Neuronal stem cell (in vitro differentiated cells): ENCODE data around the gene TTPAL.
"Not testable (repeated sequence)": the region's sequence is repeated elsewhere in the genome, so short reads cannot be mapped to it uniquely, and the experiment has no call there.

Experiments
- DNase-seq: peaks from one replicate; pipeline ENCODE4 v3.0.0-alpha.2; 2013; ENCODE audit warnings: low spot score
- H2AFZ ChIP-seq: one replicate; pipeline ENCODE4 v1.6.1; 2013; ENCODE audit warnings: mild to moderate bottlenecking, low read length, inconsistent platforms
- H2AK5ac ChIP-seq: 2 replicates; pipeline ENCODE4 v1.6.1; 2013; ENCODE audit warnings: low read depth, mild to moderate bottlenecking, inconsistent platforms, low read length, moderate library complexity, mixed read lengths
- H2BK120ac ChIP-seq: 2 replicates; pipeline ENCODE4 v1.6.1; 2013; ENCODE audit warnings: low read depth, mild to moderate bottlenecking, inconsistent platforms, low read length, moderate library complexity, mixed read lengths
- H2BK12ac ChIP-seq: one replicate; pipeline ENCODE4 v1.6.1; 2013; ENCODE audit warnings: low read length, inconsistent platforms
- H2BK15ac ChIP-seq: 2 replicates; pipeline ENCODE4 v1.6.1; 2013; ENCODE audit warnings: mild to moderate bottlenecking, low read length, inconsistent platforms, mixed read lengths
- H2BK5ac ChIP-seq: one replicate; pipeline ENCODE4 v1.6.1; 2013; ENCODE audit warnings: inconsistent platforms, mild to moderate bottlenecking, low read length, moderate library complexity
- H3K14ac ChIP-seq: one replicate; pipeline ENCODE4 v1.6.1; 2013; ENCODE audit warnings: low read length, inconsistent platforms
- H3K18ac ChIP-seq: 2 replicates; pipeline ENCODE4 v1.6.1; 2013; ENCODE audit warnings: low read length, inconsistent platforms
- H3K23ac ChIP-seq: 2 replicates; pipeline ENCODE4 v1.6.1; 2013; ENCODE audit warnings: low read depth, mild to moderate bottlenecking, mixed read lengths, low read length, inconsistent platforms; ENCODE audit not compliant: poor library complexity
- H3K27ac ChIP-seq: replicated peaks from 3 replicates; pipeline ENCODE4 v1.5.1; 2013; ENCODE audit warnings: low read length, inconsistent platforms
- H3K27me3 ChIP-seq, 3 experiments: 2 replicates each; pipeline ENCODE4 v1.6.1; 2013; ENCODE audit warnings: low read length in 3 of 3, mild to moderate bottlenecking in 2 of 3, inconsistent platforms in 1 of 3, low read depth in 1 of 3, mixed read lengths in 1 of 3, moderate library complexity in 1 of 3; ENCODE audit not compliant: control insufficient read depth in 3 of 3, insufficient read depth in 3 of 3
- H3K36me3 ChIP-seq, 2 donors: replicated peaks in 1 of 2; 2 replicates each; pipeline ENCODE4 v1.6.1; 2013; ENCODE audit warnings: low read length in 2 of 2; ENCODE audit not compliant: control insufficient read depth in 2 of 2, insufficient read depth in 2 of 2
- H3K4ac ChIP-seq: 2 replicates; pipeline ENCODE4 v1.6.1; 2013; ENCODE audit warnings: inconsistent platforms, mild to moderate bottlenecking, low read length, moderate library complexity
- H3K4me1 ChIP-seq, 2 donors: 1 replicate in 1 of 2; 2 replicates in 1 of 2; pipeline ENCODE4 v1.6.1; 2013; ENCODE audit warnings: low read length in 2 of 2, low read depth in 1 of 2; ENCODE audit not compliant: control insufficient read depth in 2 of 2, insufficient read depth in 1 of 2
- H3K4me2 ChIP-seq: one replicate; pipeline ENCODE4 v1.6.1; 2013; ENCODE audit warnings: mild to moderate bottlenecking, low read length, inconsistent platforms; ENCODE audit not compliant: insufficient read depth, poor library complexity, severe bottlenecking
- H3K4me3 ChIP-seq, 2 donors: 2 replicates each; pipeline ENCODE4 v1.5.1; 2013; ENCODE audit warnings: low read length in 2 of 2, mild to moderate bottlenecking in 2 of 2, inconsistent platforms in 1 of 2, moderate library complexity in 1 of 2
- H3K79me1 ChIP-seq: one replicate; pipeline ENCODE4 v1.6.1; 2013; ENCODE audit warnings: low read depth, mild to moderate bottlenecking, inconsistent platforms, low read length, moderate library complexity
- H3K9ac ChIP-seq: one replicate; pipeline ENCODE4 v1.6.1; 2013; ENCODE audit warnings: mild to moderate bottlenecking, low read depth, low read length, inconsistent platforms; ENCODE audit not compliant: poor library complexity
- H3K9me3 ChIP-seq, 2 donors: replicated peaks in 1 of 2; 2 replicates each; pipeline versions ENCODE3 to v1.6.1; 2013; ENCODE audit warnings: low read length in 2 of 2, mild to moderate bottlenecking in 2 of 2, inconsistent platforms in 1 of 2, low read depth in 1 of 2, mixed read lengths in 1 of 2, moderate library complexity in 1 of 2; ENCODE audit not compliant: control insufficient read depth in 2 of 2, insufficient read depth in 1 of 2
- H4K8ac ChIP-seq: one replicate; pipeline ENCODE4 v1.6.1; 2013; ENCODE audit warnings: low read depth, mild to moderate bottlenecking, inconsistent platforms, low read length, moderate library complexity
- H4K91ac ChIP-seq: one replicate; pipeline ENCODE4 v1.6.1; 2013; ENCODE audit warnings: low read length, low read depth, mild to moderate bottlenecking, inconsistent platforms; ENCODE audit not compliant: poor library complexity
- WGBS, 2 donors: extraction: QIAGEN DNeasy Blood & Tissue Kit; methylation state at CpG; one replicate each; pipeline ENCODE4 v1.1.7; 2013; ENCODE audit warnings: missing lambda C conversion rate in 2 of 2, mixed read lengths in 1 of 2; ENCODE audit not compliant: insufficient read length in 2 of 2, insufficient replicate concordance in 1 of 2; ENCODE audit errors: extremely low coverage in 2 of 2; 5-methylcytosine and 5-hydroxymethylcytosine counted together

The TTPAL gene

DNA sequence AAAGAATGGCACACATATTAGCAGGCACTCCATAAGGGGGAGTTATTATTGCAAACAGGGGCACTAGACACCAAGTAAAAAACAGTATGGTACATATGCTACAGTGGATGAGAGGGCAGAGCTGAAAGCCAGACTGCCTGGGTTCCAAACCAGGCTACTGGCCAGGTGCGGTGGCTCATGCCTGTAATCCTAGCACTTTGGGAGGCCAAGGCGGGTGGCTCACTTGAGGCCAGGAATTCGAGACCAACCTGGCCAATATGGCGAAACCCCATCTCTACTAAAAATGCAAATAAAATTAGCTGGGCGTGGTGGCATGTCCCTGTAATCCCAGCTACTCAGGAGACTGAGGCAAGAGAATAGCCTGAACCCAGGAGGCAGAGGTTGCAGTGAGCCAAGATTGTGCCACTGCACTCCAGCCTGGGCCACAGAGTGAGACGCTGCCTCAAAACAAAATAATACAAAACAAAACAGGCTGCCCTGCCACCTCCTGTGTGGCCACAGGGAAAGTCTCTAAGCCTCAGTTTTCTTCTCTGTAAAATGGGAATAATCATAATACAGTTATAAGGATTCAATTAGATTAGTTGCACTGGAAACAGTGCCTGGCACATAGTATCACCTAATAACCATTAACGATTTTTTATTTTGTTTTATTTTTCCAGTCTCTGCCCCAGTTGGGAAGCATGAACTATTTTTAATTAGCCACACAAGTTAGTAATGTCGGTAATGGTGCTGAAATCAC, 7.5 kb upstream of the TTPAL start:
- Histone ChIP-seq H3K27ac (no peak overlapping the region), H3K18ac (no peak overlapping the region), H4K91ac (no peak overlapping the region), H3K14ac (no peak overlapping the region), H2BK12ac (no peak overlapping the region), H2BK120ac (no peak overlapping the region), H3K27me3 (peaks cover 0 to 11% (median 2%) of the 10 kb centered on the region in 3 experiments), H3K4me3 (no peak overlapping the region), H2BK15ac (no peak overlapping the region), H2AFZ (no peak overlapping the region), H4K8ac (no peak overlapping the region), H3K79me1 (no peaks in the 10 kb centered on the region), H3K4me1 (peaks cover 0 to 2% of the 10 kb centered on the region in 2 donors), H2BK5ac (no peak overlapping the region), H3K23ac (no peak overlapping the region), H3K4ac (no peak overlapping the region), H3K9me3 (no peaks in the 10 kb centered on the region), H3K36me3 (no peaks in the 10 kb centered on the region), H2AK5ac (no peak overlapping the region), H3K9ac (no peak overlapping the region), H3K4me2 (no peak overlapping the region)
- no CpG with 5 or more reads among the region's 8 CpGs for WGBS, 2 donors
- DNase-seq = no peak

DNA sequence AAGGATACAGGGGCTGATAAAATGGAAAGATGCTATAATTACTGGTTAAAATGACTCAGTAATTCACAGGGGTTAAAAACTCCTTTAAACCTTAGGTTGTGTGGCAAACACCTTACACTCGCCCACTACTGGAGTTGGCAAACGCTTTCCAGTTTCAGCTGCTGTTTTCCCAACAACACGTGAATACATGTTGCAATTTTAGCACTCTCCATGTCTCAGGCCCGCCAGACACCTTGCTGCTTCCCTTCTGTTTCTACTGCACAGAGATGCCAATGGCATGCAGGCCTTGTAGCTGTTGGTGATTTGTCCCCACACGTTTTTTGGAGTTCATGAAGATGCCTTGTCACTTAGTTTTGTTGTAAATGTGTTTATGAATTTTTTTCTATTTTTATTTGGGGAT, 5.3 kb upstream of the TTPAL start:
- Histone ChIP-seq H3K23ac (no peak overlapping the region), H3K9me3 (no peaks in the 10 kb centered on the region), H2AK5ac (no peak overlapping the region), H4K8ac (no peak overlapping the region), H3K79me1 (no peaks in the 10 kb centered on the region), H2BK15ac (no peak overlapping the region), H2BK5ac (no peak overlapping the region), H3K14ac (no peak overlapping the region), H3K18ac (no peak overlapping the region), H3K4me2 (no peak overlapping the region), H3K4me1 (peaks cover 2% of the 10 kb centered on the region in 2 donors), H4K91ac (no peak overlapping the region), H2BK120ac (no peak overlapping the region), H3K4ac (no peak overlapping the region), H3K9ac (no peak overlapping the region), H3K36me3 (no peaks in the 10 kb centered on the region), H2BK12ac (no peak overlapping the region), H2AFZ (no peak overlapping the region), H3K27ac (no peak overlapping the region), H3K4me3 (no peak overlapping the region), H3K27me3 (peaks cover 0 to 7% (median 2%) of the 10 kb centered on the region in 3 experiments)
- DNase-seq = no peak
- WGBS, 2 donors = no CpG with 5 or more reads among the region's 5 CpGs

DNA sequence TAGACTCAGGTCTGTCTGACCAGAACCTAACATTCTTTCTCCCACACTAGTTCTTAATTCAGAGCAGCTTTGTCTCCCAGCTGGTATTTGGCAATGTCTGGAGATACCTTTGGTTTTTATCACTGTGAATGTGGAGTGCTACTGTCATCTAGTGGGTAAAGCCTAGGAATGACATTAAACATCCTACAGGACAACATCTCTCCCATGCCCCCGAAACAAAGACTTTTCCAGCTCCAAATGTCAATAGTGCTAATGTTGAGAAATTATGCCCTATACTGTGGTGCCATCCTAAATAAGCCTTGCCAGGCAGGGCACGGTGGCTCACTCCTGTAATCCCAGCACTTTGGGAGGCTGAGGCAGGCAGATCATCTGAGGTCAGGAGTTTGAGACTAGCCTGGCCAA, 4.2 kb upstream of the TTPAL start:
- Histone ChIP-seq H3K23ac (no peak overlapping the region), H3K18ac (no peak overlapping the region), H2AFZ (no peak overlapping the region), H3K9me3 (no peaks in the 10 kb centered on the region), H2BK5ac (no peak overlapping the region), H3K27me3 (peaks cover 0 to 4% (median 2%) of the 10 kb centered on the region in 3 experiments), H3K14ac (no peak overlapping the region), H3K4ac (no peak overlapping the region), H3K36me3 (no peaks in the 10 kb centered on the region), H4K8ac (no peak overlapping the region), H3K9ac (no peak overlapping the region), H4K91ac (no peak overlapping the region), H3K4me3 (no peak overlapping the region), H2BK120ac (no peak overlapping the region), H3K4me1 (peaks cover 4 to 7% of the 10 kb centered on the region in 2 donors), H2BK12ac (no peak overlapping the region), H3K4me2 (no peak overlapping the region), H3K79me1 (no peaks in the 10 kb centered on the region), H2AK5ac (no peak overlapping the region), H2BK15ac (no peak overlapping the region), H3K27ac (no peak overlapping the region)
- no CpG with 5 or more reads among the region's 2 CpGs for WGBS, 2 donors
- no peak for DNase-seq

DNA sequence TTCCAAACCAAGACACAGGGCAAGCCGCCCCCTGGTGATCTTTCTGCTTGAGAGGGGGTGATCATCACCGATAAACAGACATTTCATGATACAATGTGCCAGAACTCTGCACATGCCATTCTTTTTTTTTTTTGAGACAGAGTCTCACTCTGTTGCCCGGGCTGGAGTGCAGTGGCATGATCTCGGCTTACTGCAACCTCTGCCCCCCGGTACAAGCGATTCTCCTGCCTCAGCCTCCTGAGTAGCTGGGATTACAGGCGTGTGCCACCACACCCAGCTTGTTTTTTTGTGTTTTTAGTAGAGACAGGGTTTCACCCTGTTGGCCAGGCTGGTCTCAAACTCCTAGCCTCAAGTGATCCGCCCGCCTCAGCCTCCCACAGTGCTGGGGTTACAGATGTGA, 3.4 kb upstream of the TTPAL start:
- not testable (repeated sequence) for DNase-seq, H3K9ac ChIP-seq, H3K79me1 ChIP-seq, H3K23ac ChIP-seq, H2BK12ac ChIP-seq, H4K8ac ChIP-seq, H2BK120ac ChIP-seq, H4K91ac ChIP-seq, H2BK5ac ChIP-seq, H3K4me3 ChIP-seq, H3K18ac ChIP-seq, H3K4me2 ChIP-seq, H3K27me3 ChIP-seq, H3K14ac ChIP-seq, H2AK5ac ChIP-seq, H3K27ac ChIP-seq, H2BK15ac ChIP-seq, H3K36me3 ChIP-seq, H3K4ac ChIP-seq, H3K9me3 ChIP-seq, H2AFZ ChIP-seq
- H3K4me1 ChIP-seq = peaks cover 4 to 11% of the 10 kb centered on the region in 2 donors
- WGBS, 2 donors = no CpG with 5 or more reads among the region's 9 CpGs
